Cardiac muscle cell (in vitro differentiated cells and primary cell): ENCODE measurements around the gene MAS1. TPM values are rescaled to one million over a fixed set of nuclear protein-coding genes. Genes with fewer than 3 reads are reported as not detected.
"Not testable (repeated sequence)": the region's sequence is repeated elsewhere in the genome, so short reads cannot be mapped to it uniquely, and the experiment has no call there.

Experiments
- DNase-seq, 2 donors: peaks; one replicate each; pipeline versions ENCODE4 v3.0.0 to v3.0.0-alpha.2; 2010 to 2017; ENCODE audit warnings: low read depth in 1 of 2, low spot score in 1 of 2
- H3K27ac ChIP-seq: fragments of 200-600 bp; sonication (generic); 2 replicates; pipeline ENCODE4 v1.5.1; 2016
- H3K27me3 ChIP-seq: fragments of 200-600 bp; sonication (generic); 2 replicates; pipeline ENCODE4 v1.6.0; 2016; ENCODE audit warnings: control low read depth
- H3K36me3 ChIP-seq: fragments of 200-600 bp; sonication (generic); 2 replicates; pipeline ENCODE4 v1.5.1; 2016; ENCODE audit warnings: control low read depth
- H3K4me1 ChIP-seq: fragments of 200-600 bp; sonication (generic); 2 replicates; pipeline ENCODE4 v1.8.1; 2017; ENCODE audit warnings: low read depth, mild to moderate bottlenecking, mixed run types
- H3K4me3 ChIP-seq: fragments of 200-600 bp; sonication (generic); 2 replicates; pipeline ENCODE4 v1.5.1; 2016; ENCODE audit warnings: mild to moderate bottlenecking
- H3K9me3 ChIP-seq: fragments of 200-600 bp; sonication (generic); 2 replicates; pipeline ENCODE4 v1.5.1; 2017; ENCODE audit warnings: low read depth, mild to moderate bottlenecking, control low read depth
- CTCF ChIP-seq: IDR thresholded peaks from 2 replicates; pipeline ENCODE4 v1.5.1; 2012; ENCODE audit warnings: low read depth, mild to moderate bottlenecking, low read length
- polyA plus RNA-seq: library from polyadenylated mRNA; unstranded; fragments of >200 nt; fragmentation: Nextera tagmentation; extraction: Ambion mirVana; gene quantifications from 2 replicates; pipeline ENCODE4 v1.2.1, GENCODE V29; 2016
- total RNA-seq: library from RNA; depleted of rRNA; stranded (reverse); fragments of >200 nt; gene quantifications from 2 replicates; pipeline ENCODE4 v1.2.3, GENCODE V29; 2016

MAS1 gene
- total and polyA plus RNA-seq, 2 experiments from 2014 or later: not detected

- Histone ChIP-seq H3K4me1 (no peaks in the 10 kb centered on the region), H3K4me3 (no peak overlapping the region), H3K27ac (no peak overlapping the region), H3K27me3 (no peaks in the 10 kb centered on the region), H3K36me3 (no peaks in the 10 kb centered on the region), H3K9me3 (no peaks in the 10 kb centered on the region)
- TF ChIP-seq CTCF: no peak
- DNase-seq: no peak
Observed at GRCh38 chr6:159853754-159854153, 37.0 kb upstream of the MAS1 start.

- Histone ChIP-seq H3K27me3 (no peaks in the 10 kb centered on the region), H3K4me3 (no peak overlapping the region), H3K9me3 (no peaks in the 10 kb centered on the region), H3K36me3 (no peaks in the 10 kb centered on the region), H3K4me1 (no peaks in the 10 kb centered on the region), H3K27ac (no peak overlapping the region)
- DNase-seq: no peak
- no peak for TF ChIP-seq CTCF
Observed at GRCh38 chr6:159854959-159855358, 35.8 kb upstream of the MAS1 start.

- DNase-seq: no peak
- H3K4me3 ChIP-seq: no peak overlapping the region
- H3K36me3 ChIP-seq: no peaks in the 10 kb centered on the region
- no peaks in the 10 kb centered on the region for H3K4me1 ChIP-seq
- H3K27ac ChIP-seq: no peak overlapping the region
- TF ChIP-seq CTCF: no peak
- H3K27me3 ChIP-seq: no peaks in the 10 kb centered on the region
- no peaks in the 10 kb centered on the region for H3K9me3 ChIP-seq
Observed at GRCh38 chr6:159858259-159858658, 32.5 kb upstream of the MAS1 start.

GRCh38 chr6:159860482-159860881, 30.3 kb upstream of the MAS1 start:
- Histone ChIP-seq H3K4me3 (no peak overlapping the region), H3K4me1 (no peaks in the 10 kb centered on the region), H3K27me3 (no peaks in the 10 kb centered on the region)

GRCh38 chr6:159862103-159862502, 28.7 kb upstream of the MAS1 start:
- Histone ChIP-seq H3K27ac (no peak overlapping the region), H3K27me3 (no peaks in the 10 kb centered on the region), H3K4me3 (no peak overlapping the region), H3K4me1 (no peaks in the 10 kb centered on the region), H3K9me3 (no peaks in the 10 kb centered on the region), H3K36me3 (no peaks in the 10 kb centered on the region)
- TF ChIP-seq CTCF: no peak
- no peak for DNase-seq

More at GRCh38 chr6:159860482-159860881, 30.3 kb upstream of the MAS1 start:
- TF ChIP-seq CTCF: no peak
- no peaks in the 10 kb centered on the region for H3K36me3 ChIP-seq
- no peak for DNase-seq
- no peak overlapping the region for H3K27ac ChIP-seq
- no peaks in the 10 kb centered on the region for H3K9me3 ChIP-seq

GRCh38 chr6:159863341-159863740, 27.4 kb upstream of the MAS1 start:
- H3K36me3 ChIP-seq, H3K27me3 ChIP-seq, H3K4me1 ChIP-seq, H3K9me3 ChIP-seq, H3K4me3 ChIP-seq, H3K27ac ChIP-seq: not testable (repeated sequence)
- DNase-seq: peak; percentile 66 to 82
- peak; percentile 50 for TF ChIP-seq CTCF
